ENCODE measurements around the gene NDUFC2.

DNA sequence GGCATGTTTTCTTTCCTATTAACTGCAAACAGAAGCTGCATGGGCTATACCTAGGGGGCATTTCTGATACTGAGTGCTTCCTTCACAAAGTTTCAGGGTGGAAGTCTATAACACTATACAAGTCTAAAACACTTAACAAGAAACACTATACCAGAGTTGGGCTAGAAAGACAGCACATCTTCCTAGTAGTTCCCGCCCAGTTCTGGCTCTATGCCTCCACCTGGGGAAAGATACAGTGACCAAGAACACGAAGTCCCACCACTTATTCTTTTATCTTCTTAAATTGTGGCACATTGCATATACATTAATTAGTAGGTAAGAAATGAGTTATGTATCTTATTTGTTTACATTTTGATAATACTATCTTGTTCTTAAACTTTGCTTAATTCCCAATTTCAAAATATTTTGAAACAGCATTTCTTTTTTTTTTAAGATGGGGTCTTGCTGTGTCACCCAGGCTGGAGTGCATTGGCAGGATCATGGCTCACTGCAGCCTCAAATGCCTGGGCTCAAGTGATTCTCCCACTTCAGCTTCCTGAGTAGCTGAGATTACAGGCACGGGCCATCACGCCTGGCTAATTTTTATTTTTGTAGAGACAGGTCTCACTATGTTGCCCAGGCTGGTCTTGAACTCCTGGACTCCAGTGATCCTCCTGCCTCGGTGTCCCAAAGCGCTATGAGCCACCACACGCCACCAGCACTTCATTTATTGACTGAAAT is 18.2 kb upstream of the NDUFC2 start:
- TF ChIP-seq, protein P1, sequence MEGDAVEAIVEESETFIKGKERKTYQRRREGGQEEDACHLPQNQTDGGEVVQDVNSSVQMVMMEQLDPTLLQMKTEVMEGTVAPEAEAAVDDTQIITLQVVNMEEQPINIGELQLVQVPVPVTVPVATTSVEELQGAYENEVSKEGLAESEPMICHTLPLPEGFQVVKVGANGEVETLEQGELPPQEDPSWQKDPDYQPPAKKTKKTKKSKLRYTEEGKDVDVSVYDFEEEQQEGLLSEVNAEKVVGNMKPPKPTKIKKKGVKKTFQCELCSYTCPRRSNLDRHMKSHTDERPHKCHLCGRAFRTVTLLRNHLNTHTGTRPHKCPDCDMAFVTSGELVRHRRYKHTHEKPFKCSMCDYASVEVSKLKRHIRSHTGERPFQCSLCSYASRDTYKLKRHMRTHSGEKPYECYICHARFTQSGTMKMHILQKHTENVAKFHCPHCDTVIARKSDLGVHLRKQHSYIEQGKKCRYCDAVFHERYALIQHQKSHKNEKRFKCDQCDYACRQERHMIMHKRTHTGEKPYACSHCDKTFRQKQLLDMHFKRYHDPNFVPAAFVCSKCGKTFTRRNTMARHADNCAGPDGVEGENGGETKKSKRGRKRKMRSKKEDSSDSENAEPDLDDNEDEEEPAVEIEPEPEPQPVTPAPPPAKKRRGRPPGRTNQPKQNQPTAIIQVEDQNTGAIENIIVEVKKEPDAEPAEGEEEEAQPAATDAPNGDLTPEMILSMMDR (IDR thresholded peaks at IDR 0.05; ENCODE audit: low read depth, low read length): no peak
- no peak for TF ChIP-seq EZH2phosphoT487 (IDR thresholded peaks at IDR 0.05; ENCODE audit: low read depth)

Measured in OCI-LY3 (cell line).